ENCODE data around the gene CDC42EP4.

DNA sequence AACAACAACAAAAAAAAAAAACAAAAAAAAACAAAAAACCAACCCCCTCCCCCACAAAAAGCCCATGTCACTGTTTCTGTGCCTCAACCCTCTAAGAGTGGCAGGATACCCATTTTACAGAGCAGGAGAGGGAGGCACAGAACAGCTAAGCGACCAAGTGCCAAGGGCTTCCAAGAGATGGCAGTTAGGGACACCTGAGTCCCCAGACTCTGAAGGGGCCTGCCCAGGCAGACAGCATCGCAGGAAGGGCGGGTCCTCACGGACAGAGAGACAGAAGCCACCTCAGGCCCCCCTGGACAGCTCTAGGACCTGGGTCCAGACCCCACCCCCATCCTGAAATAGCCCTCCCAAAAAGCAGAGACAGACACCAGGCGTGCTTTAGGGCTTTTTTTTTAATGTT is 28.6 kb downstream of the CDC42EP4 start:
- TF ChIP-seq, protein P1, sequence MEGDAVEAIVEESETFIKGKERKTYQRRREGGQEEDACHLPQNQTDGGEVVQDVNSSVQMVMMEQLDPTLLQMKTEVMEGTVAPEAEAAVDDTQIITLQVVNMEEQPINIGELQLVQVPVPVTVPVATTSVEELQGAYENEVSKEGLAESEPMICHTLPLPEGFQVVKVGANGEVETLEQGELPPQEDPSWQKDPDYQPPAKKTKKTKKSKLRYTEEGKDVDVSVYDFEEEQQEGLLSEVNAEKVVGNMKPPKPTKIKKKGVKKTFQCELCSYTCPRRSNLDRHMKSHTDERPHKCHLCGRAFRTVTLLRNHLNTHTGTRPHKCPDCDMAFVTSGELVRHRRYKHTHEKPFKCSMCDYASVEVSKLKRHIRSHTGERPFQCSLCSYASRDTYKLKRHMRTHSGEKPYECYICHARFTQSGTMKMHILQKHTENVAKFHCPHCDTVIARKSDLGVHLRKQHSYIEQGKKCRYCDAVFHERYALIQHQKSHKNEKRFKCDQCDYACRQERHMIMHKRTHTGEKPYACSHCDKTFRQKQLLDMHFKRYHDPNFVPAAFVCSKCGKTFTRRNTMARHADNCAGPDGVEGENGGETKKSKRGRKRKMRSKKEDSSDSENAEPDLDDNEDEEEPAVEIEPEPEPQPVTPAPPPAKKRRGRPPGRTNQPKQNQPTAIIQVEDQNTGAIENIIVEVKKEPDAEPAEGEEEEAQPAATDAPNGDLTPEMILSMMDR (IDR thresholded peaks at IDR 0.05) = no peak
- TF ChIP-seq POLR2A (IDR thresholded peaks at IDR 0.05) = no peak
